Lower leg skin (tissue), 4 donors: ENCODE data around the gene PROP1. TPM values are rescaled to one million over a fixed set of nuclear protein-coding genes. Genes with fewer than 3 reads are reported as not detected.
"Not testable (repeated sequence)": the region's sequence is repeated elsewhere in the genome, so short reads cannot be mapped to it uniquely, and the experiment has no call there.

Experiments used
- DNase-seq, 2 donors: peaks; one replicate each; pipeline ENCODE4 v3.0.0-alpha.2; 2019; ENCODE audit warnings: low spot score in 2 of 2
- H3K4me3 ChIP-seq: fragments of 200-600 bp; sonication (generic); 2 replicates; pipeline ENCODE4 v1.5.1; 2017; ENCODE audit warnings: mild to moderate bottlenecking, low read depth; ENCODE audit not compliant: poor library complexity, severe bottlenecking
- POLR2A ChIP-seq, 2 donors: fragments of 450-650 bp; IDR thresholded peaks; one replicate each; pipeline ENCODE4 v1.6.1; 2016 to 2017; ENCODE audit warnings: antibody characterized with exemption in 2 of 2, mild to moderate bottlenecking in 1 of 2, moderate library complexity in 1 of 2
- WGBS, 2 donors: methylation state at CpG; one replicate each; pipeline ENCODE4 v1.1.5; 2018; 5-methylcytosine and 5-hydroxymethylcytosine counted together
- intact Hi-C: fragments of 100-400 bp; cut with DNase I; formaldehyde crosslinking; loops from one replicate; pipeline ENCODE4 v1.15.0; 2023; ENCODE audit warnings: low total_unique reads
- total RNA-seq, 4 donors: library from RNA; depleted of rRNA; stranded (reverse); fragments of >200 nt; gene quantifications; one replicate each; pipeline ENCODE4 v1.1.0, GENCODE V29; 2016
- TF ChIP-seq, protein P1 (sequence below), 3 donors: fragments of 450-650 bp; IDR thresholded peaks; one replicate each; pipeline ENCODE4 v1.5.1; 2016; ENCODE audit warnings: antibody characterized with exemption in 3 of 3, mild to moderate bottlenecking in 3 of 3, moderate library complexity in 2 of 3

The PROP1 gene
- total RNA-seq, 4 donors from 2014 or later: not detected

DNA sequence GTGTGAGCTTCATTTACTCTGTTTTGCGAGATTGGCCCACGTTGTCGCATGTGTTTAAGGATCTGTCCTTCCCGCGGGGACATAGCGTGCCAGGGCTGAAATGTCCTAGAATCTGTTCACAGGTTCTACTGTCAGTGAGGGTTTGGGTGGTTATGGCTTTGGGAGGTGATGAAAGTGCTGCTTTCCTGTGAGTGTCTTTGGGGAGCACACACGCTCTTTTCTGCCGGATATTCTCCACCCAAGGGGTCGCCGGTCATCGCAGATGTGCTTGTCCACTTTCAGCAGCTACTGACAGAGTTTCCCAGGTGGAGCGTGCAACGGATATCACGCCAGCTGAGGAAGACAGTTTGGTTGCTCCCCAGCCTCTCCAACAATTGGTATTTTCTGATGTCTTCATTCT, 32.1 kb downstream of the PROP1 start:
- WGBS, 2 donors: 87 to 90% methylated on average over 14 of the region's 14 CpGs
- DNase-seq: peak in 1 of 2 donors; percentile 26

DNA sequence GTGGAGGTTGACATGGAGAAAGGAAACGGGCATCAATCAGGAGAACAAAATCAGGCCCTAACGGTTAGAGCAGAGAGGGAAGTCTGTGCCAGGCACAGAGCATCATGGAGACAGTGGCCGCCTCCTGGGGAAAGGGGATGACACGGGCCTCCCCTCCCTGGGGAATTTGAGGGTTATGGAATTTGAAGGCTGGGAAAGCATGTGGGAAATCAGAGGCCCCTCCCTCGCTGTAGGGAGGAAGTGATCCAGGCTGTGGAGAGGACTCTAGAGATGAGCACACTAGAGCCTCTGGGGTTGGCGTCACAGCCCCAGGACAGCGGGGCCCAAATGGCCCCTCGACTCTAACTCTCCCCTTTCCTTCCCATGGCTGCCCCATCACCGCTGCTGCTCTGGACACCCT, 36.7 kb downstream of the PROP1 start:
- DNase-seq: peak in 1 of 2 donors; percentile 23
- intact Hi-C loops: no loop called here
- no peak overlapping the region for H3K4me3 ChIP-seq
- WGBS, 2 donors: 81 to 82% methylated on average over 9 of the region's 9 CpGs
- TF ChIP-seq, protein P1, sequence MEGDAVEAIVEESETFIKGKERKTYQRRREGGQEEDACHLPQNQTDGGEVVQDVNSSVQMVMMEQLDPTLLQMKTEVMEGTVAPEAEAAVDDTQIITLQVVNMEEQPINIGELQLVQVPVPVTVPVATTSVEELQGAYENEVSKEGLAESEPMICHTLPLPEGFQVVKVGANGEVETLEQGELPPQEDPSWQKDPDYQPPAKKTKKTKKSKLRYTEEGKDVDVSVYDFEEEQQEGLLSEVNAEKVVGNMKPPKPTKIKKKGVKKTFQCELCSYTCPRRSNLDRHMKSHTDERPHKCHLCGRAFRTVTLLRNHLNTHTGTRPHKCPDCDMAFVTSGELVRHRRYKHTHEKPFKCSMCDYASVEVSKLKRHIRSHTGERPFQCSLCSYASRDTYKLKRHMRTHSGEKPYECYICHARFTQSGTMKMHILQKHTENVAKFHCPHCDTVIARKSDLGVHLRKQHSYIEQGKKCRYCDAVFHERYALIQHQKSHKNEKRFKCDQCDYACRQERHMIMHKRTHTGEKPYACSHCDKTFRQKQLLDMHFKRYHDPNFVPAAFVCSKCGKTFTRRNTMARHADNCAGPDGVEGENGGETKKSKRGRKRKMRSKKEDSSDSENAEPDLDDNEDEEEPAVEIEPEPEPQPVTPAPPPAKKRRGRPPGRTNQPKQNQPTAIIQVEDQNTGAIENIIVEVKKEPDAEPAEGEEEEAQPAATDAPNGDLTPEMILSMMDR (IDR thresholded peaks at IDR 0.05): no peak
- no peak for TF ChIP-seq POLR2A (IDR thresholded peaks at IDR 0.05)

More for the DNA sequence above, 32.1 kb downstream of the PROP1 start:
- no peak overlapping the region for H3K4me3 ChIP-seq
- intact Hi-C loops: no loop called here
- TF ChIP-seq, protein P1 (IDR thresholded peaks at IDR 0.05): no peak
- no peak for TF ChIP-seq POLR2A (IDR thresholded peaks at IDR 0.05)

DNA sequence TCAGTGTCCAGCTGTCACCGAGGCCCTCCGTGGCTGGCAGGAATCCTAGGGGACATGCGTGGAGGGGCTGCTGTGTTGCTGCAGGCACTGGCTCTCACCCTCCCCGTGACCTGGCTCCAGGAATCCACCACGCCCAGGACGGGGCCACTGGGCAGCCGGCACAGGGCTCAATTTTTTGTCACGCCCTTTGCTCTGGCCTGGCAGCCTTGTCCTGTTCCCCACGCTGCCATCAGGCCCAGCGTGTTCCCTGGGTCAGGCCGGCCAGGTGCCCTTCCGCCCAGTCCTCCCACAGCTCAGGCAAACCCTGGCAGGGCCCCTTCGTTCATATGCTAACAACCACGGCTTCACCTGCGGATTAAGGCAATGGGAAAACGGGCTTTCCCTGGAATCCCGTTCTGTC, 37.3 kb downstream of the PROP1 start:
- intact Hi-C loops: no loop called here
- no peak for TF ChIP-seq POLR2A (IDR thresholded peaks at IDR 0.05)
- TF ChIP-seq, protein P1 (IDR thresholded peaks at IDR 0.05): no peak
- WGBS, 2 donors: 74 to 75% methylated on average over 12 to 16 of the region's 17 CpGs
- DNase-seq: peak in 1 of 2 donors; percentile 57
- no peak overlapping the region for H3K4me3 ChIP-seq

DNA sequence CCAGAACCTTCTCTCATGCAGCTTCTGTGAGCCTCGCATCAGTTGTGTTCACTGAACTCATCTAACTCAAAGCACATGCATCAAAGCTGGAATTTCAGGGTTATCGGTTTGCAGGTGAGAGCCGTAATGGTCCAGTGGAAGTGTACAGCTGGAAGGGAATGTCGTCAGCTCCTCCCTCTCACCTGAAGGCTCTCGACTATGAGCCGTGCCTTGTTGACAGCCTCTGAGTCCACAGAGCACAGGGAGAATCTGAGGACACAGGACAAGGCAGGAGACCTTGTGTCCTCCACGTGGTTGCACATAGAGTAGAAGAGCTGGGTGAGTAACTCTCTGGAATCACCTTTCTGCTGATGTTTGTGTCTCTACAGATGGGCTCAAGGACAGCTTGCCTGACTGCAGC, 38.8 kb downstream of the PROP1 start:
- WGBS, 2 donors: 75 to 81% methylated on average over 5 to 7 of the region's 7 CpGs
- no peak overlapping the region for H3K4me3 ChIP-seq
- peak in 1 of 2 donors; percentile 66 for DNase-seq
- TF ChIP-seq, protein P1 (IDR thresholded peaks at IDR 0.05): no peak
- intact Hi-C loops: no loop called here

DNA sequence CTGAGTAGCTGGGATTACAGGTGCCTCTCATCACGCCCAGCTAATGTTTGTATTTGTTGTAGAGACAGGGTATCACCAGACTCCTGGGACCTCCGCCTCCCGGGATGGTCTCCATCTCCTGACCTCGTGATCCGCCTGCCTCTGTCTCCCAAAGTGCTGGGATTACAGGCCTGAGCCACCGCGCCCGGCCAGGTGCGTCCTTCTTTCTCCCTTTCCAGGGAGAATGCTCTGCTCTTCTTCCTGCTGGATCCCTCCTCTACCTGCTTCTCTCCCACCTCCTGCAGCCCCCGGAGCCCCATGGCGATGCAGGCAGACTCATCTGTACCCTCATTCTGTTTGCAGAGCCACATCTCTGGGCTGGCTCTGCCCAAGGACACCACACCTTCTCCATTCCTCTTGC, 42.9 kb downstream of the PROP1 start:
- H3K4me3 ChIP-seq, intact Hi-C loops: not testable (repeated sequence)
- WGBS, 2 donors: 85 to 96% methylated on average over 9 to 10 of the region's 11 CpGs
- peak in 1 of 2 donors; percentile 62 for DNase-seq

DNA sequence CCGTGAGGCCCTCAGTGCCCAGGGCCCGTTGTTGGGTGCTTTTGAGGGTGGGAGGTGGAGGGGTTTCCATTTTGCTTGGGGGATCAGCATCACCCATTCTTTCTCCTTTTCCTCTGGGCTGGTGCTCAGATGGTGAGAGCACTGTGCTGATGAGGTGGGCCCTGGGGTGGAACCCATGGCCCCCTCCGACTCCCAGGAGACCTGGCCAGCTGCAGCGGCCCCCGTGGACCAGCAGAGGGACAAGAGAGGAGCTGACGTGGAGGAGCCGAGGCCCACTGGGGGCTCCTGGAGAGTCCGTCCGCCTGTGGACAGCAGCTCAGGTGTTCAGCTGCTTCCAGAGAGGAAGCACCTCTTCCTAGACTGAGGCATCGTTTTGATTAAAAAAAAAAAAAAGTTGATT, 46.4 kb downstream of the PROP1 start:
- peak in 1 of 2 donors; percentile 3 for DNase-seq
- H3K4me3 ChIP-seq, intact Hi-C loops: not testable (repeated sequence)
- 76 to 77% methylated on average over 3 to 9 of the region's 10 CpGs for WGBS, 2 donors

DNA sequence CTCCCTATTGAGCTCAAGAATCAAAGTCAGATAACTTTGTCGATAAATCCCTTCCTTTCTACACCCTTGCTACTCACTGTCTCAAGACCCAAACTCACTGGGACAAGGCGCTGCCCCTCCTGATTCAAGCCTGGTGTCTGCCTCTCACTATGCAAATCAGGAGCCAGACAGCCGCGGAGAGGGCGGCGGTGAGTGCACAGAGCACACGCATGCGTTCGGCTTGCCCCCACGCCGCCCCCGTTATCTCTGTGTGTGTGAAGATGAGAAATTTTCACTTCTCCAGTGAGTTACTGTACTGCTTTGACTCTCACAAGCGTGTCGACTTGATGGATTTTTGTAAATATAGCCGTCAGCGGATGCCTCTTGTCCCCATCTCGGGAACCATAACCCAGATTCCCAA, 47.0 kb downstream of the PROP1 start:
- intact Hi-C loops, H3K4me3 ChIP-seq: not testable (repeated sequence)
- DNase-seq: peak in 1 of 2 donors; percentile 17
- no CpG with 5 or more reads among the region's 17 CpGs for WGBS, 2 donors

DNA sequence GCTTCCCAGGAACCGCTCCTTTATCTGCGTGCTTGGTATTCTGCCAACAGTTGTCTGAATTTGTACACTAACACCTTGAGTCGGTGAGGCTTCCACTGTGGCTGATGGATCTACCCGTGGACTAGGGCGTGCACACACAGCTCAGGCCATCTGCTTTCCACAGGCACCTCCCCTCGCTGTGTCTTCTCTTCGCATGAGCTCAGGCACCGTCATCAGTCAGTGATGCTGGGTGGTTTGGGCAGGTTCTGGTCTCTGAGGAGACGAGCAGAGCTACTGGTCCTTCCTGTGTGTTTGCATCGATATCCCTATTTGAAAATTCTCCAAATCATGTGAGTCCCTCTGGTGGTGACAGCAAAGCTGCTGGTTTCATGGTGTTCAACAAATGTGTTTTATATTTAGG, 48.1 kb downstream of the PROP1 start:
- intact Hi-C loops, H3K4me3 ChIP-seq: not testable (repeated sequence)
- peak in 1 of 2 donors; percentile 62 for DNase-seq
- WGBS, 2 donors: 66 to 74% methylated on average over 10 of the region's 10 CpGs

DNA sequence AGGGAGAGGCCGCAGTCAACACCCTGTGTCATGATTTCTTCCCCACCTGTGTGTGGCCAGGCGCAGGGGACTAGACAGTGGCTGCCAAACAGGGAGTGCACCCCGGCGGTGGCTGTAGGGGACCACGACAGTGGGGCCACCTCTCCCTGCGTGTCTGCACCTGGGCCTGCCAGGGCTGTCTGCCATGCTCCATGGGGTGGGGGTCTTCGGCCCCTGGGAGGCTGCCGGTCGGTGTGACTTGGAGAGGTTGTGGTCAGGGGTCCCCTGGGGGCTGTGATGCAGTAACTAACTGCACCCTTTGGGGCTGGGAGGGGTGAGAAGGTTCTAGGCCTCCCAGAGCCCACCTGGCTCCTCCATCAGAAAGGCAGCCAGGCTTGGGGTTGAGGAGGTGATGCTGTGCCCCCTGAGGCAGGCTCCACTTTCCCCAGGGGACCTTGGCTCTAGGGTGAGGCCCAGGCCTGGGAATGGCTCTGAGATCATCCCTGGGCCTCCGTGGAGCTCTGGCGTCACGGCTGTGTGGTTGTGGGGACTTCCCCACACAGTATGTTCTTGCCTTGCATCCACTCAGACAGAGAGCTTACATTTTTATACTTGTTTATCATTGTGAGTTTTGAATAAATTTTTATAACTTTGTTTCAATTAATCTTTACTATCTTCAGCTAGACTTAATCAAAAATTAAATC, 50.3 kb downstream of the PROP1 start:
- 73 to 81% methylated on average over 6 to 8 of the region's 12 CpGs for WGBS, 2 donors
- not testable (repeated sequence) for H3K4me3 ChIP-seq

DNA sequence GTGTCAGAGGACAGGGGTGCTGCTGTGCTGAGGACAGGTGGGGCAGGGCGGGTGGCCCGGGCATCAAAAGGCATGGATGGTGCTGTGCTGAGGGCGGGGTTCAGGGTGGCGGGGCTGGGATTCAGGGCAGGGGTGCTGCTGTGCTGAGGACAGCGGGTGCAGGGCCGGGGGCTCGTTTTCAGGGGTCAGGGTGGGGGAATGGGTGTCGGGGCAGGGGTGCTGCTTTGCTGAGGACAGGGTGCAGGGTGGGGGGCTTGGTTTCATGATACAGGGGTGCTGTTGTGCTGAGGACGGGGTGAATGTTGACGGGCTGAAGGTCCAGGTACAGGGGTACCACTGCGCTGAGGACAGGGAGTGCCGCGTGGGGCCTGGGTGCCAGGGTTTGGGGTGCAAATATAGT, 50.9 kb downstream of the PROP1 start:
- intact Hi-C loops: not testable (repeated sequence)
- peak in 1 of 2 donors; percentile 64 for DNase-seq
- 91 to 92% methylated on average over 13 of the region's 13 CpGs for WGBS, 2 donors

More for the DNA sequence above, 50.3 kb downstream of the PROP1 start:
- intact Hi-C loops: not testable (repeated sequence)
- DNase-seq: peak in 1 of 2 donors; percentile 81

More for the DNA sequence above, 50.9 kb downstream of the PROP1 start:
- H3K4me3 ChIP-seq: not testable (repeated sequence)
